CD4-positive, alpha-beta T cell (primary cell): ENCODE measurements around the gene SMARCC2. TPM values are rescaled to one million over a fixed set of nuclear protein-coding genes. Genes with fewer than 3 reads are reported as not detected.

Experiments used
- ATAC-seq: fragments of 200-7000 bp; cut with Tn5 transposase; one replicate; pipeline ENCODE4 v1.10.0; 2022; ENCODE audit warnings: mild to moderate bottlenecking; ENCODE audit not compliant: poor library complexity
- CTCF ChIA-PET: fragments of 350-600 bp; sonication (Branson Sonifier 250); formaldehyde crosslinking; loops from one replicate; lab custom pipeline; 2021; ENCODE audit warnings: antibody characterized with exemption, inconsistent platforms; lab: Charles Lee
- POLR2A ChIA-PET: fragments of 350-600 bp; sonication (Branson Sonifier 250); formaldehyde crosslinking; loops from one replicate; lab custom pipeline; 2021; ENCODE audit warnings: antibody characterized with exemption, inconsistent platforms; lab: Charles Lee
- DNase-seq, 14 experiments: peaks; one replicate each; pipeline ENCODE4 v3.0.0-alpha.2; 2013 to 2020; ENCODE audit warnings: mixed read lengths in 2 of 14
- H3K27ac ChIP-seq, 2 donors: one replicate each; pipeline versions ENCODE4 v1.5.1 to v1.7.0; 2013; ENCODE audit warnings: low read length in 2 of 2, low read depth in 1 of 2, mild to moderate bottlenecking in 1 of 2
- H3K27me3 ChIP-seq, 2 experiments: 1 replicate in 1 of 2; 2 replicates in 1 of 2; pipeline versions ENCODE4 v1.6.1 to v1.7.0; 2013; ENCODE audit warnings: low read length in 2 of 2, control low read depth in 1 of 2, mild to moderate bottlenecking in 1 of 2, moderate library complexity in 1 of 2; ENCODE audit not compliant: insufficient read depth in 2 of 2, control insufficient read depth in 1 of 2
- H3K36me3 ChIP-seq: one replicate; pipeline ENCODE4 v1.6.1; 2013; ENCODE audit warnings: low read length, control low read depth; ENCODE audit not compliant: insufficient read depth
- H3K4me1 ChIP-seq: one replicate; pipeline ENCODE4 v1.6.1; 2013; ENCODE audit warnings: low read length, control low read depth; ENCODE audit not compliant: insufficient read depth
- H3K4me3 ChIP-seq: one replicate; pipeline ENCODE4 v1.5.1; 2013; ENCODE audit warnings: mild to moderate bottlenecking, low read length, moderate library complexity
- H3K9me3 ChIP-seq, 2 experiments: 1 replicate in 1 of 2; 2 replicates in 1 of 2; pipeline versions ENCODE4 v1.6.1 to v1.7.0; 2013; ENCODE audit warnings: low read length in 2 of 2, mild to moderate bottlenecking in 2 of 2, control low read depth in 1 of 2, moderate library complexity in 1 of 2; ENCODE audit not compliant: control insufficient read depth in 1 of 2, insufficient read depth in 1 of 2
- H3K27ac Mint-ChIP-seq: one replicate; pipeline ENCODE4 v1.8.0; 2020; ENCODE audit warnings: mixed read lengths
- H3K27me3 Mint-ChIP-seq: one replicate; pipeline ENCODE4 v1.8.0; 2021; ENCODE audit warnings: mixed read lengths
- H3K36me3 Mint-ChIP-seq: one replicate; pipeline ENCODE4 v1.8.0; 2021; ENCODE audit warnings: low read depth, mixed read lengths
- H3K4me1 Mint-ChIP-seq: one replicate; pipeline ENCODE4 v1.8.0; 2021; ENCODE audit warnings: low read depth, mixed read lengths
- H3K4me3 Mint-ChIP-seq: one replicate; pipeline ENCODE4 v1.8.0; 2020; ENCODE audit warnings: mild to moderate bottlenecking, mixed read lengths
- H3K9me3 Mint-ChIP-seq: one replicate; pipeline ENCODE4 v1.8.0; 2020; ENCODE audit warnings: mixed read lengths
- CTCF ChIP-seq: fragments of 200-600 bp; IDR thresholded peaks from one replicate; pipeline ENCODE4 v1.8.0; 2022; ENCODE audit warnings: antibody characterized with exemption, mild to moderate bottlenecking
- intact Hi-C, 2 experiments: fragments of 100-400 bp; cut with DNase I in 1 of 2; cut with micrococcal nuclease in 1 of 2; formaldehyde crosslinking; loops; one replicate each; pipeline versions ENCODE4 v1.15.1 to v1.9.0; 2023 to 2025; cut with DNase I, micrococcal nuclease
- total RNA-seq, 174 experiments: library from RNA in 2 of 174; stranded (reverse) in 2 of 174; gene quantifications; one replicate each; pipeline ENCODE4 v1.2.3 and lab custom pipeline; 2021 to 2026

The SMARCC2 gene
- total RNA-seq, 2 experiments from 2014 or later, result 104 to 109 TPM

GRCh38 chr12:56236091-56236490, 46.8 kb upstream of the SMARCC2 start:
- peaks cover 20% of the 10 kb centered on the region for H3K36me3 Mint-ChIP-seq

GRCh38 chr12:56234746-56235436, 45.6 kb upstream of the SMARCC2 start:
- no peaks in the 10 kb centered on the region for H3K9me3 Mint-ChIP-seq
- no peaks in the 10 kb centered on the region for H3K4me1 Mint-ChIP-seq
- H3K4me1 ChIP-seq, result no peaks in the 10 kb centered on the region
- no peak for TF ChIP-seq CTCF
- DNase-seq, result no peak
- ChIA-PET CTCF (interaction anchor here (1.7 kb wide), 1 partner anchor 23 kb away, joined by 4 read pairs; the partner anchor contains the start of gene ANKRD52), POLR2A (no interaction called here)
- no peak overlapping the region for H3K27ac ChIP-seq
- peaks cover 8% of the 10 kb centered on the region for H3K36me3 Mint-ChIP-seq
- H3K9me3 ChIP-seq, result no peaks in the 10 kb centered on the region
- ATAC-seq, result no peak
- no peak overlapping the region for H3K27ac Mint-ChIP-seq
- H3K36me3 ChIP-seq, result peaks cover 8% of the 10 kb centered on the region
- no peak overlapping the region for H3K4me3 ChIP-seq
- intact Hi-C loops, result no loop called here
- no peaks in the 10 kb centered on the region for H3K27me3 ChIP-seq
- H3K27me3 Mint-ChIP-seq, result no peaks in the 10 kb centered on the region
- no peak overlapping the region for H3K4me3 Mint-ChIP-seq

More at GRCh38 chr12:56236091-56236490, 46.8 kb upstream of the SMARCC2 start:
- Mint-ChIP-seq H3K27ac (no peak overlapping the region), H3K27me3 (no peaks in the 10 kb centered on the region), H3K4me1 (no peaks in the 10 kb centered on the region), H3K4me3 (no peak overlapping the region), H3K9me3 (no peaks in the 10 kb centered on the region)
- Histone ChIP-seq H3K27me3 (no peaks in the 10 kb centered on the region), H3K36me3 (peaks cover 13% of the 10 kb centered on the region), H3K4me1 (no peaks in the 10 kb centered on the region), H3K27ac (no peak overlapping the region), H3K9me3 (no peaks in the 10 kb centered on the region), H3K4me3 (no peak overlapping the region)
- CTCF ChIA-PET, result no interaction called here
- intact Hi-C loops, result no loop called here
- DNase-seq (no peak), ATAC-seq (no peak)
- no peak for TF ChIP-seq CTCF
- POLR2A ChIA-PET, result no interaction called here

- Mint-ChIP-seq H3K27me3 (no peaks in the 10 kb centered on the region), H3K9me3 (no peaks in the 10 kb centered on the region), H3K4me3 (no peak overlapping the region), H3K4me1 (no peaks in the 10 kb centered on the region), H3K36me3 (no peaks in the 10 kb centered on the region), H3K27ac (no peak overlapping the region)
- CTCF ChIA-PET, result no interaction called here
- TF ChIP-seq CTCF, result no peak
- DNase-seq (no peak), ATAC-seq (no peak)
- no peaks in the 10 kb centered on the region for H3K4me1 ChIP-seq
- intact Hi-C loops, result no loop called here
- H3K27me3 ChIP-seq, result no peaks in the 10 kb centered on the region
- POLR2A ChIA-PET, result no interaction called here
- H3K9me3 ChIP-seq, result no peaks in the 10 kb centered on the region
- peaks cover 3% of the 10 kb centered on the region for H3K36me3 ChIP-seq
- no peak overlapping the region for H3K4me3 ChIP-seq
- H3K27ac ChIP-seq, result no peak overlapping the region
Measured at GRCh38 chr12:56231184-56231582, 41.9 kb upstream of the SMARCC2 start.
